WTC11 (cell line): Measurements from ENCODE around the gene MAGI2.

ENCODE experiments used
- CTCF ChIP-seq: fragments of 200-600 bp; IDR thresholded peaks from 2 replicates; pipeline ENCODE4 v1.8.0; 2022; ENCODE audit warnings: antibody characterized with exemption
- E2F4 ChIP-seq: sonication (generic); formaldehyde crosslinking; IDR thresholded peaks from 2 replicates; pipeline ENCODE4 v1.8.1; 2022; ENCODE audit warnings: low read depth, mild to moderate bottlenecking, moderate library complexity, missing genetic modification reagents, borderline replicate concordance
- E2F5 ChIP-seq: sonication (generic); formaldehyde crosslinking; IDR thresholded peaks from 2 replicates; pipeline ENCODE4 v1.8.1; 2022; ENCODE audit warnings: mild to moderate bottlenecking, moderate library complexity, missing genetic modification reagents
- ETV6 ChIP-seq: sonication (generic); formaldehyde crosslinking; IDR thresholded peaks from 2 replicates; pipeline ENCODE4 v1.8.1; 2022; ENCODE audit warnings: mild to moderate bottlenecking, missing genetic modification reagents
- FOXK1 ChIP-seq: sonication (generic); formaldehyde crosslinking; IDR thresholded peaks from 2 replicates; pipeline ENCODE4 v1.8.0; 2022; ENCODE audit warnings: mild to moderate bottlenecking, moderate library complexity, missing genetic modification reagents
- MAX ChIP-seq: sonication (generic); formaldehyde crosslinking; IDR thresholded peaks from 2 replicates; pipeline ENCODE4 v1.8.0; 2022; ENCODE audit warnings: mild to moderate bottlenecking, missing genetic modification reagents
- MLX ChIP-seq: sonication (generic); formaldehyde crosslinking; IDR thresholded peaks from 2 replicates; pipeline ENCODE4 v1.8.1; 2023; ENCODE audit warnings: mild to moderate bottlenecking, missing genetic modification reagents, moderate library complexity
- USF2 ChIP-seq: sonication (generic); formaldehyde crosslinking; IDR thresholded peaks from 2 replicates; pipeline ENCODE4 v1.8.1; 2023; ENCODE audit warnings: mild to moderate bottlenecking, missing genetic modification reagents, moderate library complexity
- ZBTB21 ChIP-seq: sonication (generic); formaldehyde crosslinking; IDR thresholded peaks from 2 replicates; pipeline ENCODE4 v1.8.1; 2023; ENCODE audit warnings: mild to moderate bottlenecking, missing genetic modification reagents, borderline replicate concordance

GRCh38 chr7:78587443-78588044 is 865.9 kb downstream of the MAGI2 start:
- TF ChIP-seq CTCF (no peak; the same call in 1 of the 2 replicates), MLX (CRISPR knock-in tag) (no peak), E2F4 (CRISPR knock-in tag) (no peak), MAX (CRISPR knock-in tag) (no peak), E2F5 (CRISPR knock-in tag) (no peak), ZBTB21 (CRISPR knock-in tag) (no peak), FOXK1 (no peak), USF2 (CRISPR knock-in tag) (no peak), ETV6 (CRISPR knock-in tag) (no peak)
